Progenitor cell of endocrine pancreas (in vitro differentiated cells): Measurements from ENCODE around the gene RGS3. TPM values are rescaled to one million over a fixed set of nuclear protein-coding genes. Genes with fewer than 3 reads are reported as not detected.
"Not testable (repeated sequence)": the region's sequence is repeated elsewhere in the genome, so short reads cannot be mapped to it uniquely, and the experiment has no call there.

Experiments used
- DNase-seq: peaks from one replicate; pipeline ENCODE4 v3.0.0; 2021; ENCODE audit warnings: low spot score; ENCODE audit not compliant: unreplicated experiment
- H3K27ac Mint-ChIP-seq: 2 replicates; pipeline ENCODE4 v1.8.0; 2021; ENCODE audit warnings: mild to moderate bottlenecking, moderate library complexity, mixed read lengths
- H3K27me3 Mint-ChIP-seq: 2 replicates; pipeline ENCODE4 v1.8.0; 2021; ENCODE audit warnings: mixed read lengths
- H3K36me3 Mint-ChIP-seq: 2 replicates; pipeline ENCODE4 v1.8.0; 2022; ENCODE audit warnings: mixed read lengths; ENCODE audit not compliant: insufficient read depth
- H3K4me1 Mint-ChIP-seq: 2 replicates; pipeline ENCODE4 v1.8.0; 2021; ENCODE audit warnings: low read depth, mixed read lengths
- H3K4me3 Mint-ChIP-seq: 2 replicates; pipeline ENCODE4 v1.8.0; 2021; ENCODE audit warnings: low read depth, mild to moderate bottlenecking, moderate library complexity, mixed read lengths
- H3K9me3 Mint-ChIP-seq: 2 replicates; pipeline ENCODE4 v1.8.0; 2021; ENCODE audit warnings: low read depth, mixed read lengths
- total RNA-seq: library from RNA; stranded (reverse); gene quantifications from 2 replicates; pipeline ENCODE4 v1.2.1, GENCODE V29; 2021
- TF ChIP-seq, protein P1 (sequence below): fragments of 200-600 bp; sonication (generic); IDR thresholded peaks from one replicate; pipeline ENCODE4 v1.5.0; 2021; ENCODE audit warnings: antibody characterized with exemption, mild to moderate bottlenecking; ENCODE audit not compliant: unreplicated experiment

Gene RGS3
- total RNA-seq, 1 donor from 2014 or later, result 39.3 TPM

DNA sequence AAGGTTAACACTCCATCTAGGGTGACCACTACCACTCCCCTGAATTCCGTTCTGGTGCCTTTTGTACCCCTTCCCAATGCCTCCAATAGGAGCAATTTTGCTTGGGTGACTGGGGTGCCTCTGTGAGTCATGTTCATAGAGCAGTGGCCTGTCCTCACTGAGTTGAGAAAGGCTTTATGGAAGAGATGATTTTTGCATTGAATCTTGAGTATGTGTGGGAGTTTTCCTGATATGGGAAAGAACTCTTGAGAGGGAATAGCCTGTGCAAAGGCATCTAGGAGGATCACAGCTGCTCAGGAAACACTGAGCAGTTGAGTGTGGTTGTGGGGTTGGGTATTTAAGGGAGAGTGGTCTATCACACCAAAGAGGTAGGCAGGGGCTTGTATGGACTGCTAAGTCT, 36.8 kb upstream of the RGS3 start:
- no peaks in the 10 kb centered on the region for H3K36me3 Mint-ChIP-seq
- no peak overlapping the region for H3K4me3 Mint-ChIP-seq
- no peak overlapping the region for H3K27ac Mint-ChIP-seq
- peaks cover 1% of the 10 kb centered on the region for H3K4me1 Mint-ChIP-seq
- H3K9me3 Mint-ChIP-seq, result no peaks in the 10 kb centered on the region
- peaks cover 10% of the 10 kb centered on the region for H3K27me3 Mint-ChIP-seq
- TF ChIP-seq, protein P1, sequence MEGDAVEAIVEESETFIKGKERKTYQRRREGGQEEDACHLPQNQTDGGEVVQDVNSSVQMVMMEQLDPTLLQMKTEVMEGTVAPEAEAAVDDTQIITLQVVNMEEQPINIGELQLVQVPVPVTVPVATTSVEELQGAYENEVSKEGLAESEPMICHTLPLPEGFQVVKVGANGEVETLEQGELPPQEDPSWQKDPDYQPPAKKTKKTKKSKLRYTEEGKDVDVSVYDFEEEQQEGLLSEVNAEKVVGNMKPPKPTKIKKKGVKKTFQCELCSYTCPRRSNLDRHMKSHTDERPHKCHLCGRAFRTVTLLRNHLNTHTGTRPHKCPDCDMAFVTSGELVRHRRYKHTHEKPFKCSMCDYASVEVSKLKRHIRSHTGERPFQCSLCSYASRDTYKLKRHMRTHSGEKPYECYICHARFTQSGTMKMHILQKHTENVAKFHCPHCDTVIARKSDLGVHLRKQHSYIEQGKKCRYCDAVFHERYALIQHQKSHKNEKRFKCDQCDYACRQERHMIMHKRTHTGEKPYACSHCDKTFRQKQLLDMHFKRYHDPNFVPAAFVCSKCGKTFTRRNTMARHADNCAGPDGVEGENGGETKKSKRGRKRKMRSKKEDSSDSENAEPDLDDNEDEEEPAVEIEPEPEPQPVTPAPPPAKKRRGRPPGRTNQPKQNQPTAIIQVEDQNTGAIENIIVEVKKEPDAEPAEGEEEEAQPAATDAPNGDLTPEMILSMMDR, result no peak
- no peak for DNase-seq

DNA sequence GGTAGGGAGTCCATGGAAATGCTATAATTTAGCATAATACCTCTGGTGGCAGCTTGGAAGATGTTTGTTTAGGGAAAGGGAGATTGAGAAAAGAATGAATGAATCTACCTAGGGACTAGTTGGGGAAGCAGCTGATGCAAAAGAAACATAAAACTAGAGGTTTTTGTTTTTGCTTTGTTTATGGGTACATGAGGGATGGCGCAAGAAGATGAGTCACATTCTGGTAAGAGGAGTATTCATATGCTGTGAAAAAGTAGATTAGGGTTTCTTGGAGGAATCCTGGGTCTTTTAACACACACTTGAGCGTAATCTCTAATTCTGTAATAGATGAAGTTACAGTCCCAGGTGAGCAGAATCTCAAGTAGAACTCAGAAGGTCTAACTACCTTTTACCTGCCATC, 35.9 kb upstream of the RGS3 start:
- TF ChIP-seq, protein P1, result no peak
- Mint-ChIP-seq H3K9me3 (no peaks in the 10 kb centered on the region), H3K4me3 (no peak overlapping the region), H3K27ac (no peak overlapping the region), H3K4me1 (peaks cover 1% of the 10 kb centered on the region), H3K27me3 (peaks cover 12% of the 10 kb centered on the region), H3K36me3 (no peaks in the 10 kb centered on the region)
- no peak for DNase-seq

DNA sequence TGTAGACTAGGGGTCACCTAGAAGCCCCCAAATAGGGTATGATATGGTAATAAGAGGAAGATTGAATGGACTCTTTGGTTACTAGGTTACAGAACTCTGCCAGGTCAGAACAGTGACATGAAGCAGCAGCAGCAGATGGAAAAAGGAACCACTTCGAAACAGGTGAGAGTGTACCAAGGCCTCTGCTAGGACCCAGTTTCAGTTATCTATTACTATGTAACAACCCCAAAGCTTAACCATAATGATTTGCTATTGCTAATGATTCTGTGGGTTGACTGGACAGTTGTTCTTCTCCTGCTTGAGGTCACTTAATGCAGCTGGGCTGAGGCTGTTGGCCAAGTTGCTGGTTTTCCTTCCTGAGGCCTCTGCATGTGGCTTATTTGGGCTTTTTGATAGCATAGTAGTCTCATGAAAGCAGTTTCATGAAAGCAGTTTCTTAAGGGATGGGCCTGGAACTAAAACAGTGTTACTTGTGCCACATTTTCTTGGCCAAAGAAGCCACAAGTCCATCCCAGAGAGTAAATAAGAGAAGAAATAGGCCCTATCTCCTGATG, 35.4 kb upstream of the RGS3 start:
- Mint-ChIP-seq H3K27me3 (peaks cover 15% of the 10 kb centered on the region), H3K4me3 (no peak overlapping the region), H3K9me3 (no peaks in the 10 kb centered on the region), H3K27ac (no peak overlapping the region), H3K36me3 (no peaks in the 10 kb centered on the region), H3K4me1 (peaks cover 1% of the 10 kb centered on the region)
- TF ChIP-seq, protein P1, result no peak
- DNase-seq, result no peak

DNA sequence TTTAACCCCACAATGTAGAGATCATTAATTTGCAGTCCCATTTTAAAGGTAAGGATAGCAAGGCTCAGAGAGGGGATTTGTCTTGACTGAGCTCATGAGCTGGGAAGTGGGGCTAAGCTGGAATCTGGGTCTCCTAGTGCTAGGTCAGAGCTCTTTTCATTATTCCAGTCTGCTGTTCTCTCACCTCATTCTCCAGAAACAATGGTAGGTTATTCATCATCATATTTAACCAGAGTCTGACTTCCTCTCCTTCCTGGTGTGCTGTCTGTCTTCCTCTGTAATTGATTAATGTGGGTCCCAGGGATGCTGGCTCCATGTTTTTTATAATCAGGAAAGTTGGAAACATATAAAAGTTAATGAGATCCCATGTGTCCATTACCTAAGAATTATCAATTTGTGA, 32.3 kb upstream of the RGS3 start:
- H3K4me3 Mint-ChIP-seq, result no peak overlapping the region
- H3K4me1 Mint-ChIP-seq, result no peaks in the 10 kb centered on the region
- no peak overlapping the region for H3K27ac Mint-ChIP-seq
- H3K9me3 Mint-ChIP-seq, result no peaks in the 10 kb centered on the region
- TF ChIP-seq, protein P1, result no peak
- no peaks in the 10 kb centered on the region for H3K36me3 Mint-ChIP-seq
- DNase-seq, result no peak
- peaks cover 15% of the 10 kb centered on the region for H3K27me3 Mint-ChIP-seq

DNA sequence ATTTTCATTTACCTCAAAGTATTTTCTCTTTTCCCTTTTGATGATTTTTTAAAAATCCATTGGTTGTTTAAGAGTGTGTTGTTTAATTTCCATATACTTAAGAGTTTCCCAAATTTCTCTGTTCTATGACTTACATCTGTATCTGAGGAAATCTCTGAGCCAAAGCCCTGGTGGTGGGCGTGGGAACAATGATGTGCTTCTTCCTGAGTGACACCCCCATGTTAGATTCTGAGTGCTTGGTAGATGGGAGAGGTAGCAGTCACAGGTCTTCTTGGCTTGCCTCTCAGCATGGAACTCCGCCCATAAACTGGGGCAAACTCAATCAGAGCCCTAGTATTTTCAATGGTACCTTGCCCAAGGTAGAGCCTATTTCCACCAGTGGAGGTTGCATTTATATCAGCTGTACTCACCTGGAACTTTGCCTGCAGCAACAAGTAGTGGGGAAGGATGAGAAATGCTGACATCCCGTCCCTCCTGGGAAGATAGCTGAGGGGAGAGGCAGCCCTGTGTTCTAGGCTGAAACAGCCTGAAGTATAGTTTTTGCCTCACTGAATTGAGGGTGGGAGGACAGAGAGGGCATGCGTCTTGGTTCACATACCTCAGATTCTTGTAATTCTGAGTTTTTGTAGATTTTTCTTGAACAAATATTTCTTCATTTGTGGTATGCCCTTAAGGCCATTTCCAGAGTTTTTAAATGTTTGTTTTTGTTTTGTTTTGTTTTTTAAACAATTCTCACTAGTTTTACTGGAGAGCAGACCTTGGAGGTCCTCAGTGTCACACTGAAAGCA, 26.6 kb upstream of the RGS3 start:
- H3K9me3 Mint-ChIP-seq, result peaks cover 5% of the 10 kb centered on the region
- no peaks in the 10 kb centered on the region for H3K4me1 Mint-ChIP-seq
- H3K27me3 Mint-ChIP-seq, result peaks cover 12% of the 10 kb centered on the region
- DNase-seq, result no peak
- H3K27ac Mint-ChIP-seq, result no peak overlapping the region
- H3K36me3 Mint-ChIP-seq, result no peaks in the 10 kb centered on the region
- TF ChIP-seq, protein P1, result no peak
- H3K4me3 Mint-ChIP-seq, result no peak overlapping the region

DNA sequence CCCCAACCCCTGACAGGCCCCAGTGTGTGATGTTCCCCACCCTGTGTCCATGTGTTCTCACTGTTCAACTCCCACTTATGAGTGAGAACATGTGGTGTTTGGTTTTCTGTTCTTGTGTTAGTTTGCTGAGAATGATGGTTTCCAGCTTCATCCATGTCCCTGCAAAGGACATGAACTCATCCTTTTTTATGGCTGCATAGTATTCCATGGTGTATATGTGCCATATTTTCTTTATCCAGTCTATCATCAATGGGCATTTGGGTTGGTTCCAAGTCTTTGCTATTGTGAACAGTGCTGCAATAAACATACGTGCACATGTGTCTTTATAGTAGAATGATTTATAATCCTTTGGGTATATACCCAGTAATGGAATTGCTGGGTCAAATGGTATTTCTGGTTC, 25.8 kb upstream of the RGS3 start:
- H3K9me3 Mint-ChIP-seq, result not testable (repeated sequence)

More for the DNA sequence above, 25.8 kb upstream of the RGS3 start:
- not testable (repeated sequence) for DNase-seq, H3K4me1 Mint-ChIP-seq, H3K4me3 Mint-ChIP-seq, H3K27ac Mint-ChIP-seq, H3K27me3 Mint-ChIP-seq, H3K36me3 Mint-ChIP-seq
